ENCODE measurements around the gene NOP14. TPM values are rescaled to one million over a fixed set of nuclear protein-coding genes. Genes with fewer than 3 reads are reported as not detected.

Gene NOP14
- total RNA-seq, 1 experiment from 2014 or later = 50.1 TPM

- Mint-ChIP-seq H3K27ac (peak overlapping the region; percentile 0 to 55 (median 33); a peak in 2 of 7 replicates), H3K36me3 (ENCODE audit: insufficient read depth in 1 of 3, low read depth in 3 of 3) (peaks cover 34 to 86% (median 74%) of the 10 kb centered on the region in 3 experiments; a peak in 6 of 7 replicates)
- H3K79me2 ChIP-seq (ENCODE audit: insufficient read depth, low read length) = no peaks in the 10 kb centered on the region
Observed at GRCh38 chr4:2900741-2901140, 62.5 kb downstream of the NOP14 start.

More at GRCh38 chr4:2900741-2901140, 62.5 kb downstream of the NOP14 start:
- Histone ChIP-seq H3K9me3 (ENCODE audit: control insufficient read depth, low read depth, low read length) (no peaks in the 10 kb centered on the region), H3K14ac (ENCODE audit: insufficient read depth, low read length) (no peak overlapping the region), H3K18ac (ENCODE audit: insufficient read length, low read depth, low read length) (no peak overlapping the region), H3K4me1 (ENCODE audit: insufficient read depth, low read length) (no peaks in the 10 kb centered on the region), H2BK120ac (ENCODE audit: low read depth, low read length, poor library complexity, severe bottlenecking) (no peak overlapping the region), H3K27ac (ENCODE audit: insufficient read length, low read depth, low read length) (no peak overlapping the region), H2BK5ac (ENCODE audit: insufficient read length, low read length) (no peak overlapping the region), H4K5ac (ENCODE audit: insufficient read length, low read depth, low read length) (no peak overlapping the region), H4K91ac (ENCODE audit: insufficient read length, low read depth, low read length) (no peak overlapping the region), H2BK12ac (ENCODE audit: insufficient read length, low read depth, low read length) (no peak overlapping the region), H4K8ac (replicated peaks; ENCODE audit: insufficient read length, low read depth, low read length) (no peak overlapping the region), H2AFZ (ENCODE audit: low read length) (no peak overlapping the region), H3K4me2 (ENCODE audit: insufficient read depth, insufficient read length, low read length) (no peak overlapping the region), H3K27me3 (ENCODE audit: insufficient read depth, low read length) (no peaks in the 10 kb centered on the region), H3K9ac (ENCODE audit: extremely low read depth, insufficient read length, low read length) (no peak overlapping the region), H3K4ac (ENCODE audit: low read depth, low read length) (no peak overlapping the region), H4K20me1 (ENCODE audit: control insufficient read depth, insufficient read depth, insufficient read length) (no peaks in the 10 kb centered on the region), H3K56ac (ENCODE audit: insufficient read length, low read depth, low read length) (no peak overlapping the region), H3K23ac (ENCODE audit: insufficient read length, low read depth, low read length) (no peak overlapping the region), H2BK20ac (ENCODE audit: low read depth, low read length, poor library complexity, severe bottlenecking) (no peak overlapping the region), H2AK5ac (ENCODE audit: insufficient read length, low read length) (no peak overlapping the region), H2BK15ac (ENCODE audit: low read depth, low read length) (no peak overlapping the region), H3K79me1 (ENCODE audit: insufficient read depth, low read depth, low read length, poor library complexity, severe bottlenecking) (no peaks in the 10 kb centered on the region), H3T11ph (ENCODE audit: low read length) (no peak overlapping the region), H3K23me2 (ENCODE audit: insufficient read length, low read depth, low read length, poor library complexity, severe bottlenecking) (no peaks in the 10 kb centered on the region)
- WGBS (ENCODE audit: extremely low coverage, insufficient read length, low lambda C conversion rate) = no CpG with 5 or more reads among the region's 6 CpGs
- Mint-ChIP-seq H3K27me3 (ENCODE audit: low read depth) (no peaks in the 10 kb centered on the region), H3K4me1 (no peaks in the 10 kb centered on the region), H3K4me3 (no peak overlapping the region), H3K9me3 (no peaks in the 10 kb centered on the region)
- no peak for DNase-seq
- TF ChIP-seq CTCF (conservative IDR thresholded peaks at IDR 0.05) = no peak

Data from H9 (cell line).